Measurements from ENCODE around the gene SNX10.

SNX10 gene

GRCh38 chr7:26332698-26333097 is 41.0 kb downstream of the SNX10 start:
- TF ChIP-seq, protein P1, sequence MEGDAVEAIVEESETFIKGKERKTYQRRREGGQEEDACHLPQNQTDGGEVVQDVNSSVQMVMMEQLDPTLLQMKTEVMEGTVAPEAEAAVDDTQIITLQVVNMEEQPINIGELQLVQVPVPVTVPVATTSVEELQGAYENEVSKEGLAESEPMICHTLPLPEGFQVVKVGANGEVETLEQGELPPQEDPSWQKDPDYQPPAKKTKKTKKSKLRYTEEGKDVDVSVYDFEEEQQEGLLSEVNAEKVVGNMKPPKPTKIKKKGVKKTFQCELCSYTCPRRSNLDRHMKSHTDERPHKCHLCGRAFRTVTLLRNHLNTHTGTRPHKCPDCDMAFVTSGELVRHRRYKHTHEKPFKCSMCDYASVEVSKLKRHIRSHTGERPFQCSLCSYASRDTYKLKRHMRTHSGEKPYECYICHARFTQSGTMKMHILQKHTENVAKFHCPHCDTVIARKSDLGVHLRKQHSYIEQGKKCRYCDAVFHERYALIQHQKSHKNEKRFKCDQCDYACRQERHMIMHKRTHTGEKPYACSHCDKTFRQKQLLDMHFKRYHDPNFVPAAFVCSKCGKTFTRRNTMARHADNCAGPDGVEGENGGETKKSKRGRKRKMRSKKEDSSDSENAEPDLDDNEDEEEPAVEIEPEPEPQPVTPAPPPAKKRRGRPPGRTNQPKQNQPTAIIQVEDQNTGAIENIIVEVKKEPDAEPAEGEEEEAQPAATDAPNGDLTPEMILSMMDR (IDR thresholded peaks at IDR 0.05; ENCODE audit: borderline replicate concordance, insufficient read depth, low read depth, low read length) = no peak
- no peak overlapping the region for H3K4me3 ChIP-seq (ENCODE audit: low read depth, low read length)

GRCh38 chr7:26334166-26334859 is 42.7 kb downstream of the SNX10 start:
- TF ChIP-seq, protein P1 (IDR thresholded peaks at IDR 0.05; ENCODE audit: borderline replicate concordance, insufficient read depth, low read depth, low read length) = no peak
- H3K4me3 ChIP-seq (ENCODE audit: low read depth, low read length) = no peak overlapping the region

DNA sequence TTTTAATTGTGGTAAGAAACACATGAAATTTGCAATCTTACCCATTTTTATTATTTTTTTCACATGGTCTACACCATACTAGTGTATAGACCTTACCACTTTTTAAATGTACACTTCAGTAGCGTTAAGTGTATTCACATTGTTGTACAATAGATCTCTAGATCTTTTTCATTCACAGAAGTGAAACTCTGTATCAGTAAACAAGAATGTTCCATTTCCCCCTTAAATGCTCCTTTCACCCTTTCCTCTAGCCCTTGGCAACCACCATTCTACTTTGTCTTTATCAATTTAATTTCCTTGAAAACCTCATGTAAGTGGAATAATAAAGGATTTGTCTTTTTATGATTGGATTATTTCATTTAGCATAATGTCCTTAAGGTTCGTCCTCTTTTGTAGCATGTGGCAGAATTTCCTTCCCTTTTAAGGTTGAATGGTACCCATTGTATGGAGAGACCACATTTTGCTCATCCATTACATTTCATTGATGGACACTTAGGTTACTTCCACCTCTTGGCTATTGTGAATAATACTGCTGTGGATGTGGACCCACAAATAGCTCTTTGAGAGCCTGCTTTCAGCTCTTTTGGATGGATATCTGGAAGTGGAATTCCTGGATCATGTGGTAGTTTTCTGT is 45.7 kb downstream of the SNX10 start:
- no peak overlapping the region for H3K4me3 ChIP-seq (ENCODE audit: low read depth, low read length)
- TF ChIP-seq, protein P1 (IDR thresholded peaks at IDR 0.05; ENCODE audit: borderline replicate concordance, insufficient read depth, low read depth, low read length) = no peak

DNA sequence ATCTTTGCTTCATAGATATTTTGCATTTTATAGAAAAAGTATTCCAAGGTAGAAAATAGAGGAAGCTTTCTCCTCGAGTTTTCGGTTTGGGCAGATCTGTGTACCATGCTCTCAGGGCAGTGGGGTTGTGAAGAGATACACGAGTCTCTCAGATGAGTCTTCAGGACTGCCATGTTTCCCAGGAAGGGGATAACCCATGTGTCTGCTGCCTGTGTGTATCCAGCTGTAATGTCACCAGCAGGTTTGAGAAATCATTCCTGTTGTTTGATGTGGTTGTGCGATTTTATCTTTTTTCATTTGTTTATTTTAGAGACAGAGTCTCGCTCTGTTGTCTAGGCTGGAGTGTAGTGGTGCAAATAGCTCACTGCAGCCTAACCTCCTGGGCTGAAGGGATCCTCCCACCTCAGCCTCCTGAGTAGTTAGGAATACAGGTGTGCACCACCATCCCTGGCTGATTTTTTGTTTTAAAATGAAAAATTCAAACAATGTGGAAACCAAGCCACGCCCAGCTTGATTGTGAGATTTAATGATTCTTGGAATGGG is 48.9 kb downstream of the SNX10 start:
- TF ChIP-seq, protein P1 (IDR thresholded peaks at IDR 0.05; ENCODE audit: borderline replicate concordance, insufficient read depth, low read depth, low read length) = no peak
- no peak overlapping the region for H3K4me3 ChIP-seq (ENCODE audit: low read depth, low read length)

DNA sequence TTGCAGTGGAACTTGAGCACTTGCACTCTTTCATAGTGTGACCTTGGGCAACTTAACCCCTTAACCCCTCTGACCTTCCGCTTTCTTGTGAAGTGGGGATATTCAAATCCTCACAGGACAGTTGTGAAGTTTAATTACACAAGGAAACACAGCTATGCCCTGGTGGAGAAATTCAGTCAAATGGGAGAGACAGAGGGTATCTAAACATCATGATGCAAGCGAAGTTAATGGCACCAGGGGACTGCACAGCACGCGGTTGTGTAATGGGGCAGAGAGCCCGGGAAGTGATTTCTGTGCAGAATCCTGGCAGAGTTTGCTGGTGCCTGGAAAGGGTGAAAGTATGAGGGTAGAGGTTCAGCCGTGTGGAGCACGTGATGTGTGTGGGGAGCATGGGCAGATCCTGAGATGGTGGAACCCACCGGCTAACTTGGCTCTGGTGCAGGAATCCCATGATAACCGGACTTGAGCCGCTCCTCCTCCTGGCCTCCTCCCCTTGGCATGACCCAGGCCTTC is 51.7 kb downstream of the SNX10 start:
- H3K4me3 ChIP-seq (ENCODE audit: low read depth, low read length) = no peak overlapping the region
- TF ChIP-seq, protein P1 (IDR thresholded peaks at IDR 0.05; ENCODE audit: borderline replicate concordance, insufficient read depth, low read depth, low read length) = no peak

DNA sequence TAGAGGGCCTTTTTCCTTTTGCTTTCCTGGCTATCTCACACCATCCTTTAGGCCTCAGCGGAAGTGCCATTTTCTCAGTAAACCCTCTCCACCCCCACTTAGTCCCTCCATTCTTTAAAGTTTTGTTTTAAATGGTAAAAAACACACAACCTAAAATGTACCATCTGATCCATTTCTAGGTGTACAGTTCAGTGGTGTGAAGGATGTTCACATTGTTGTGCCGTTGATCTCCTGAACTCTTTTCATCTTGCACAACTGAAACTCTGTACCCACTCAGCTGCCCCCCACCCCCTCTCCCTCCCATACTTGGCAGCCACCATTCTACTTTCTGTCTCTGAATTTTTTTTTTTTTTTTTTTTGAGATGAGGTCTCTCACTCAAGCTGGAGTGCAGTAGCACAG is 52.2 kb downstream of the SNX10 start:
- TF ChIP-seq, protein P1 (IDR thresholded peaks at IDR 0.05; ENCODE audit: borderline replicate concordance, insufficient read depth, low read depth, low read length) = no peak
- no peak overlapping the region for H3K4me3 ChIP-seq (ENCODE audit: low read depth, low read length)
